ENCODE results near the gene OVAAL. TPM values are rescaled to one million over a fixed set of nuclear protein-coding genes. Genes with fewer than 3 reads are reported as not detected.

The OVAAL gene
- total and polyA plus RNA-seq, 10 of the 15 experiments (the other 5 are each of a cell fraction or from before 2014, with no cell fraction given) = 0.04 to 0.33 (median 0.06) TPM; not detected in 7

- SMC1A ChIA-PET (ENCODE audit: uncharacterized antibody, unreplicated experiment) = interaction anchor here (0.6 to 14.5 kb wide), 11 partner anchors 11 to 863 kb away, joined by 3 to 247 read pairs (median 4); no protein-coding TSS in a partner anchor
Measured at GRCh38 chr1:180535418-180535999, 23.3 kb upstream of the OVAAL start.

More at GRCh38 chr1:180535418-180535999, 23.3 kb upstream of the OVAAL start:
- Histone ChIP-seq H3K27me3 (replicated peaks in 1 of 2; ENCODE audit: control insufficient read depth in 2 of 2, insufficient read depth in 2 of 2, low read length in 1 of 2) (no peaks in the 10 kb centered on the region; a peak in 2 of 4 replicates), H2AFZ (ENCODE audit: control insufficient read depth, low read depth, low read length) (no peak overlapping the region), H3K36me3 (ENCODE audit: control insufficient read depth in 2 of 2, insufficient read depth in 2 of 2, low read length in 1 of 2) (no peaks in the 10 kb centered on the region), H3K9me3 (replicated peaks; ENCODE audit: control insufficient read depth, insufficient read depth, low read length) (no peaks in the 10 kb centered on the region), H3K27ac (ENCODE audit: control insufficient read depth, insufficient read depth) (no peak overlapping the region), H3K4me3 (no peak overlapping the region), H3K9ac (ENCODE audit: control insufficient read depth, insufficient read depth, low read length) (no peak overlapping the region), H4K20me1 (ENCODE audit: control insufficient read depth, insufficient read depth) (no peaks in the 10 kb centered on the region), H3K4me2 (ENCODE audit: control insufficient read depth, insufficient read depth) (no peak overlapping the region), H3K4me1 (ENCODE audit: control insufficient read depth, insufficient read depth, low read length) (no peaks in the 10 kb centered on the region), H3K79me2 (ENCODE audit: control insufficient read depth, insufficient read depth, low read length) (no peaks in the 10 kb centered on the region)
- intact Hi-C loops (cut with micrococcal nuclease; ENCODE audit: unreplicated experiment) = no loop called here
- in situ Hi-C loops (cut with MboI) = loop anchor here (5.0 to 10.0 kb wide), 2 partner anchors 322 to 629 kb away; no protein-coding TSS in a partner anchor
- no peak for DNase-seq (ENCODE audit: low read depth, low spot score)
- TF ChIP-seq SPI1 (IDR thresholded peaks at IDR 0.05; ENCODE audit: borderline replicate concordance, insufficient read depth, low read depth, low read length) (no peak), TARDBP (IDR thresholded peaks at IDR 0.05; ENCODE audit: borderline replicate concordance) (no peak), RAD21 (IDR thresholded peaks at IDR 0.05; ENCODE audit: insufficient read depth, low read depth, low read length) (no peak), NBN (IDR thresholded peaks at IDR 0.05) (no peak), CUX1 (IDR thresholded peaks at IDR 0.05; ENCODE audit: insufficient replicate concordance, low read depth, low read length) (no peak)
- no peak for FAIRE-seq
- ChIA-PET CTCF (interaction anchor here (1.0 to 17.1 kb wide), 5 partner anchors 19 to 346 kb away, joined by 3 to 373 read pairs (median 5); no protein-coding TSS in a partner anchor), POLR2A (no interaction called here), RAD21 (ENCODE audit: unreplicated experiment) (interaction anchor here (0.5 to 9.3 kb wide), 3 partner anchors 328 to 891 kb away, joined by 3 to 156 read pairs (median 7); no protein-coding TSS in a partner anchor)
- no peak for ATAC-seq
- no TSS peak for BruUV-seq (replicated peaks)
- 47% methylated on average over 5 of the region's 5 CpGs for WGBS (ENCODE audit: insufficient coverage, insufficient replicate concordance, low lambda C conversion rate, missing lambda C conversion rate)
